ENCODE results near the gene LEF1.
"Not testable (repeated sequence)": the region's sequence is repeated elsewhere in the genome, so short reads cannot be mapped to it uniquely, and the experiment has no call there.

The LEF1 gene

DNA sequence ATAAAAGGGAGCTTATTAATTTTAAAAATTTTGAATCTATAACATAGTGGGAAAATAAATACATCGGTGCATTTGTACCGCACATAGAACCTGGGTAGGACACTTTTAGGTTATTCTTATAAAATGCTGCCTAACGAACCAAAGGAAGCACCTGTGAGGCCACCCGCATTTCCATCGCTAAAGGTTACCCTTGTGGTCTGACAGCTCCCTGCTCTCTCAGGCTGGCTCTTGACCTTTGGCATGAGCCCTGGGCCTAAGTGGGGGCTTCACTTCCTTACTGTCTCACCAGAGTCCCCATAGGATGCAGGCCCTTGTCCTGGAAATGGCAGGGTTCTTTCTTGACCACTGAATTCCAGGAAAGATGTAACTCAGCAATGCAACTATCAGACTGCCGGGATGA, 133.0 kb downstream of the LEF1 start:
- no peak for DNase-seq (ENCODE audit: low read depth in 2 of 3, low spot score in 1 of 3)

DNA sequence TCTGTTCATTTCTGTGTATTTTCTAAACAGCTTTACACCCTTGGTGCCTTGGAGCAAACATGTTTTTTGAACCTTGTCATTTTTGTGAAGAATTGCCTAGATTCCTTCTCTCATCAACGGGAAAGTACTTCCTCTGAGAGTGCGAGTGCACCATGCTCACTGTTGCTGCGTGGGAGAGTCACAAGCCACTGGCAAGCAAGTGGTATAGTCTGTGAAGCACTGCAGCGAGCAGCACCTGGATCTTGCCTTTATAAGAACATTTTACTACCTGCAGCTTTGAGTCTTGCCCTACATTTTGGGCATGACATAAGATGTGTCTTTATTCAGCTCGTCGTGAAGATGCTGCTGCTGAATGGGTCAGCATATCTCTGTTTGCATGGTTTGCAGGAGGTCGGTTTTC, 134.2 kb downstream of the LEF1 start:
- no peak for DNase-seq (ENCODE audit: low read depth in 2 of 3, low spot score in 1 of 3)

DNA sequence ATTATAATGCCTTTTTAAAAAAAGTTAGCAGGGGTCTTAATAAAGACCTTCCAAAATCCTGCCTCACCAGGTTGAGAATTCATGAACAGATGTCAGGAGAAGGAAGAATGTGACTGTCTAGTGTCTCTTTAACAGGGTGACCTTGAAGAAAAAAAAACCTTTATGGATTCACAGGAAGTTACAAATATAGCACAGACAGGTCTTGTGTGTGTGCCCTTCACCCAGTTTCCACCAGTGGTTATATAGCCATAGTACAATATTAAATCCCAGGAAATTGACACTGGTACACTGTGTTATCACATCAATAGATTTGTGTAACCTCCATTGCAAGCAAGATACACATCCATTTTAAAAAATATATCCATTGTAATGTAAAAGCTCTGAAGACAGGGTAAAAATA, 135.4 kb downstream of the LEF1 start:
- no peak for DNase-seq (ENCODE audit: low read depth in 2 of 3, low spot score in 1 of 3)

DNA sequence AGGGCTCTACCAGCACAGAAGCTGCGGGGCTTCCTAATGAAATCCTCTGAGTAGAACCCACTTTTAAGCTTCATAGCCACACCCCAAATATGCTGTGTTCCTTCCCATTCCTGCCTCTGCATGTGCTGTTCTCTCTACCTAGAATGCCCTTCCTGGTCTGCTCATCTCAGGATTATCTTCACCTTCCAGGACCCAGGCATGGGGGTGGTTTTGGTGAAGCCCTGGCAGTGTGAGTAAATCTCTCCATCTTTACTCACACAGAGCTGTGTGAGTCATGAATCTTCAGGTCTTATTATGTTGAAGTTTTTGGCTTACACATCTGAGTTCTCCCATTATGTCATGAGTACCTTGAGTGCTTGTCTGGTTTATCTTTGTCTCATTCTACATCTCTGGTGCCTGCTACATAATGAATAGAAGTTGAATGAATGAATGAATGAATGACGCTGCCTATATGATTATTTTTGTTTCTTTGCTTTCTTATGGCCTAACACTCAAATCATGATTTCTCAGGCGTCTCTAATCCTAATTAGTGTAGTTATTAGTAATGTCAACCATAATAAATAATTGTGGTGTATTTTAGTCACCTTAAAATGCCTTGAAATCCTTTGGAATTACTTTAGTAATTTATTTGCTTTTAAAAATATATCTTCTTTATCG, 137.2 kb downstream of the LEF1 start:
- peak in 2 of 3 donors; percentile 32 to 51 for DNase-seq (ENCODE audit: low read depth in 2 of 3, low spot score in 1 of 3)

DNA sequence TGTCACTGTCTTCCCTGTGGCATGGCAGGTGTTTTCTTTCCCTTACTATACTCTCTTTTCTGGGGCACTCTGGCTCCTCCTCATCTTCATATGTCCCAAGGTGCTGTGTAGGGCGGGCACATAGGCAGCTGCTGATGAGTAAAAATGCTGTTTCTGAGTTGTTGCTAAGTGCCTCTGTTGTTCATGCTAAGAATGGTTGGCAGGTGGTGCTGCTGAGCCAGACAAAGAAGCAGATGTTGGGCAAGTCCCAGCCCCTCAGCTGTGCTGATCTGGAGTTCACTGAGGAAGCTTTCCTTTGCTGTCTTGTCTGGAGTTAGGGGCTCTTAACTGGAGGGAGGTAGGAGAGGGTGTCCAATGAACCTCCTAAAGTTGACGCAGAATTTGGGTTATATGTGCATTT, 138.4 kb downstream of the LEF1 start:
- peak; percentile 40 to 57 (median 44) for DNase-seq (ENCODE audit: low read depth in 2 of 3, low spot score in 1 of 3)

DNA sequence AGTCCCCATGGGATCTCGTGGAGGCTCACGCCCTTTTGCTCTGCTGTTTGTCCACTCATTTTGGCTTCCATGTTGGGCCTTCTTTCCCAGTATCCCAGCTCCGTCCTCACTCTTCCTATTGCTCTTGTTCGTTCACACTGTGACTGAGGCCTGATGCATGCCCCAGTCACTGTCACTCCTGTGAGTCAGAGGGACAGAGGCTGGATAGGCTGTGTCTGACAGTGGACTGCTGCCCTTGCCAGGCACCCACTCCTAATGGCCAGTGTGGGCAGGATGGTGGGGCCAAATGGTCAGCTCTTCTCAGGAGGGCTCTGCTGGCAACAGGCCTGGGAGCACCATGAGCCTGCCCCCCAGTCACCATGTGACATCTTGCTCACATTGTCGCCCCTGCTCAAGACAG, 139.0 kb downstream of the LEF1 start:
- DNase-seq (ENCODE audit: low read depth in 2 of 3, low spot score in 1 of 3), result no peak

DNA sequence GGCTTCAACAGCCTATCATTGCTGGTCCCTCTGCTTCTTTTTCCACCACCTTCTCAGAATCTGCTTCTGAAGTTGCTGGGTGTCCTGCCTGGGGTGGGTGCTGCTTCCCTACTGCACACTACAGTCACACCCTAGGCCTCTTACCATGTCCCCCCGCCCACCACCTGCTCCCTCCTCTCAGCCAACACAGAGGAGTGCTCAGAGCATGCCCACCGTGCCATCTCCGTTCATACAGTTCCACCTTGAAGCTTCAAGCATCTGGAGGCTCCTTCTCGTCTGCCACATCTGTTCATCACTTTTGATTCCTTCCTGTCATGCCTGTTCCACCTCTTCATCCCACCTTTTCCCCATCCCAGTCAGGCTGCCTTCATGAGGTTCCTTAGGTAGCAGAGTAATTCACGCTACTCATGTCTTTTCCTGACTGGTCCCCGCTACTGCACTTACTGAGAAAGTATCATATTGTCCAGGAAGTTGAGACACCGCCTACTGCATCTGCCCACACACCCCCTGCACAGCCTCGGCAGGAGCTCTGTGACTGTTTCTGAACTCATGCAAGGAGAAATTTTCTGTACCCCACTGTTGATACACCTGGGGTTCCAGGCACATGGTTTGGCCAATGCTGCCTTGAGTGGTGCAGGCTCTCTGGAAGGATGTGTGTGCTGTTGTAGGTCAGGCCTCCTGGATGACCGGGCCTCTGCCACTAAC, 139.6 kb downstream of the LEF1 start:
- DNase-seq (ENCODE audit: low read depth in 2 of 3, low spot score in 1 of 3), result no peak

DNA sequence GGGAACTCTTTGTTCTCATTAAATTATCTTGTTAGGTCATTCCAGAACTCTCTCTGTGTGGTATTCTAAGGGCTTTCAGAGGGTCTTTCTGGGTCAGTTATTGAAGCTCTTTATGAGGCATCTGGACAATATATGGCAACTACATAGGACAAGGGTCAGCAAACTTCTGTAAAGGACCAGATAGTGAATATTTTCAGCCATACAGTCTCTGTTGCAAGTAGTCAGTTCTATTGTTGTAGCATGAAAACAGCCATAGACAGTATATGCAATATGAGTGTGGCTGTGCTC, 143.9 kb downstream of the LEF1 start:
- DNase-seq (ENCODE audit: low read depth in 2 of 3, low spot score in 1 of 3), result no peak

DNA sequence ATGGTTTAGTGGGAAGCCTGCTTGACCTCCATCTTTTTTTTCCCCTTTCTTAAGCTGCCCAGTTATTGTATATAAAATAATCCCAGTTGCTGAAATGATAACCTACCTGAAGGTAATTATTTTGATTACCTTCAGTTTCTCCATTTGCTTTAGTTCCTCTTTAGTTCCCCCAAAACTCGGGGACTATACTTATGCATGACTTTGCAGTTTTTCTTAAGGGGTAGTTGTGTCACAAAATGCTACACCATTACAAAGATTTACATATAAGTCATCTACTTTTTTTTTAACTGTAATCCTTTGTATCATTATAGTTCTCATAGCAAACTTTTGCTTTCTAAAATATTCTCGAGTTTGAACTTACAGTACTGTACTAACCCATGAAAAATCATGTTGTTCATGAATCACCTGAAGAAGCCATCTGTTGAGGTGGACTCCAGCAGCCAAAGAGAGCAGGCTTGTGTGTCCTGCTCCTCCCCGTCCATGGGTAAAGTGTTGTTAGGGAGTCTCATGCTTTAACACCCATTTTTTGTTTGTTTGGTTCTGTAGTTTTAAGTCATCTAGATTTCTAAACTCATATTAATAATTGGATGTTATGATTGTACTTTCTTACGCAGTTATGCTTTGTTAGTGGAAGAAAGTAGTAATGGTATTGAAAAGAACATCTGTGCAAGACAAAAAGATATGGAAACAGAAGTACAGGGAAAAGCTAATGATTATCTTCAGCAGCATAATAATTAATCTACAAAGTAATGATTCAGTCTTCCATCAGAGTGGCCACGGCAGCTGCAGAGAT, 144.5 kb downstream of the LEF1 start:
- DNase-seq (ENCODE audit: low read depth in 2 of 3, low spot score in 1 of 3), result no peak

DNA sequence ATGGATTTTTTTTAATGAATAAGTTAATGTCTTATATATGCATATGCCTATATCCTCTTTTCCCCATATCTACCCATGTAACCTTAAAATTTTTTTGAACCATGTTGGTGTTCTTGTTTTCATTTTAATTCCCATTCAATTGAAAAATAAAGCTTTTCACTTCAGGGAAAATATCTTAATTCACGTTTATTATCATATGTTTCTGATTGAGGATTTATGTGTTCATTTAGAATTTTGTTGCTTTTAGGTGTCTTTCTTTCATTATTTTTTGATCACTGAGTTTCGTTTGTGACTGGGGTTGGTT, 149.9 kb downstream of the LEF1 start:
- no peak for DNase-seq (ENCODE audit: low read depth in 2 of 3, low spot score in 1 of 3)

DNA sequence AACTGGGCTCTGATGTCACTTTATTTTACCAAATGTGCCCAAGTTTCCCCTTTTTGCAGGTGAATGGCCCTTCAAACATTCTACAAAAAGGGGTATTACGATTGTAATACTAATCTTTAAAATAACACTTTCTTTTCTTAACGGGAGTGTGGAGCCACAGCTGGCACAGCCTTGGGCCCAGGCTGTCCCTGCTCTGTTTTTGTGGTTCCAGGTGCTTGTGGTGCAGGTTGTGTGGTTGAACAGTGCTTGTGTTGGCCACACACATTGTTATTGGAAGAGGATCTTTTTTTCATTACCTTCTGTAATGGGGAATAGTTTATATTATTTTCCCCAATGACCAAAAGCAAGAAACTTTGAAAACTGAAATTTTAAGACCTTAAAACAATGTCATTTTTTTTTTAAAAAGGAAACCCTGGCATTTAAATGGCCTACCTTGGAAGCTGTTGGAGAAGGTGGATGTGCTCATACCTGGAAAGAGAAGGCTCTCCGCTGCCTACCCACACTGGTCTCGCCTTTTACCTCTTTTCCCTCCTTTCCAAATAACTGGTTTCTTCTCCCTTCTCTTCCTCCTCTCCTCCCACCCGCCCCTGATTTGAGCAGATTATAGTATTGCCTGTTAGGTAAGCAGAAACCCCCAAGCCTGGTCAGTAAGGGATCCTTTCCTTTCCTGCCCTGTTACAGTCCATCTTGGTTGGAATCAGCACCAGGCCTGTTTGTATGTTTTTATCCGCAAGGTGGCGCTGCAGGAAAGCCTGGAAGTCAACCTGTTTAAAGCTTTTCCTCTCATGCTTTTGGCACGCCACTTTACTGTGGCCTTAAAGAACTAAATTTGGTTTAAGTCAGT, 150.5 kb downstream of the LEF1 start:
- peak; percentile 69 to 92 (median 76) for DNase-seq (ENCODE audit: low read depth in 2 of 3, low spot score in 1 of 3)

DNA sequence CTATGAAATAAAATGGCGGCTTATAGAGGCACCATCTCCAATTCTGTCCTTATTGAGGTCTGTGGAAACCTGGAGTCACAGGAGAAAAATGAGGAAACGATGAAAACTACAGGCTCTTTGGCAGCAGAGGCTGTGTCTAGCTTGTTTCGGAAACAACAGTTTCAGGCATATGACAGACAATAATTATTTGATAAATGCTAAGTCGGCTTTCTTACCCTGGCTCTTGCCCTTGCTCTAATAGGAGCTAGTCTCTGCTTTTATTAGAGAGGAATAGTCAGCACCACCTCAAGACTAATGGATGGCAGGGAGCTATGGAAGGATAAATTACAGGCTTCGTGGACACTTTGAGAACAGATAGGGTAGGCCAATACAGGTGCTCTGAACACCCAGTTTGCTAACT, 154.8 kb downstream of the LEF1 start:
- no peak for DNase-seq (ENCODE audit: low read depth in 2 of 3, low spot score in 1 of 3)

DNA sequence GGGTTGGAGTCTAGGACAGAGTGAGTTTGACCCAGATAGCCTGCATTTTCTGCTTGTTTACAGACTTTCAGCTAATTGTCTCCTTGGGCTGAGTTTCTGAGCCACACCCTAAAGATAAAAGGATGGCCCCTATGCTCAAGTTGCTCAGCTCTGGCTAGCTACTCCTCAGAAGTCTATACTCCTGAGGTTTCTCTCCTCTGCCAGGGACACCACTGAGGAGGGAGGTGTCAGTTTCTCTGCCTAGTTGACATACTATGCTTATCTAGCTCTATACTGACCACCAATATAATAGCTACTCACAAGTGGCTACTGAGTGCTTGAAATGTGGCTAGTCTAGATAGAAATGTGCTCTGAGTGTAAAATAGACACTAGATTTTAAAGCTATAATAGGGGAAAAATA, 155.4 kb downstream of the LEF1 start:
- no peak for DNase-seq (ENCODE audit: low read depth in 2 of 3, low spot score in 1 of 3)

DNA sequence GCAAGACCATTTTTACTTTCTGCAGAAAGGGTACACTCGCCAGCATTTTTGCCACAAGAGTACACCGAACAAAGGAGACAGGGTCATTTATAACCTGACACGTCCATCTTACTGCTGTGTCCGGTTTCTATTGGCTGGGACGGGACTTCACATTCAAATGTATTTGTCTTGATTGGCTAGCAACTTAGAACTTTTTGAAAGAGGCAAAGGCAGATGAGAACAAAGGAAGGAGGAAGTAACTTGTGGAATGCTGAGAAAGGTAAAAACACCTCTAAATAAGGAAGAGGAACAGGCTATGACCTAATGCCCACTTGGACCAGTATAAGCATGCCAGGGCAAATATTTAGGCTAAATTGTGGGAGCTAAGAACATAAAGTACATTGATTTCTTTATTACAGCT, 156.3 kb downstream of the LEF1 start:
- not testable (repeated sequence) for DNase-seq (ENCODE audit: low read depth in 2 of 3, low spot score in 1 of 3)

DNA sequence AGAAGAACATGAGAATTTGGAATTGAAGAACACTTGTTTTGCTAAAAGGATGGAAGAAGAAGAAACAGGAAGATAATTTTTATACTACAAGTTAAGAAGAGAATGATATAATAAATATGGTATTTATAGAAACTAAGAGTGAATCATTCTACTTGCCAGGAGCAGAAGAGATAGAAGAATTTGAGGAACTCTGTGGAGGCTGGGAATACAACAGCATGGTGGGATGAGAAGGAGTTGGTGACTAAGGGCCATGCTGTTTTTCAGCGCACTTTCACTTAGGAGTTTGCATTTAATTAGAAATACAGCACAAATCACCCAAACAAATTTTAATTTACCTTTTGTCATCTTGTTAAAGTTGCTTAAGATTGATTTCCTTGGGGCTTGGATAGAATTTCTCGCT, 158.6 kb downstream of the LEF1 start:
- no peak for DNase-seq (ENCODE audit: low read depth in 2 of 3, low spot score in 1 of 3)

DNA sequence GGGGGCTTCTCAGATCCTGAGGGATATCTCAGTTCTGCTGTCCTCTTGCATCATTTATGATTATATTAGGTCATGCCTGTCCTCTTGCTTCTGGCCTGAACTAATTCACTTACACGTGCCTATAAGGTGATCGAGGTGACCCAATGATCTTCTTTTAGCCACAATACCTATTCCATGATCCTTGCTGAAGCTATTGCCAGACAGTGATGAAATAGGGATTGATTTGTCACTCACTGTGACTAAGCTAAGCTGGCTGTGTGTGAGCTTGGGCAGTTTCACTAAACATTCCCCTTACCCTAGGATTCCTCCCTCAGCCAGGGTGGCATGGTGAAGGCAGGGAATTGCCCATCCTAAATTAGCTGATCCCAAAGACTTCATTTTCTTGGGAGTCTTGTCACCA, 160.0 kb downstream of the LEF1 start:
- DNase-seq (ENCODE audit: low read depth in 2 of 3, low spot score in 1 of 3), result no peak

DNA sequence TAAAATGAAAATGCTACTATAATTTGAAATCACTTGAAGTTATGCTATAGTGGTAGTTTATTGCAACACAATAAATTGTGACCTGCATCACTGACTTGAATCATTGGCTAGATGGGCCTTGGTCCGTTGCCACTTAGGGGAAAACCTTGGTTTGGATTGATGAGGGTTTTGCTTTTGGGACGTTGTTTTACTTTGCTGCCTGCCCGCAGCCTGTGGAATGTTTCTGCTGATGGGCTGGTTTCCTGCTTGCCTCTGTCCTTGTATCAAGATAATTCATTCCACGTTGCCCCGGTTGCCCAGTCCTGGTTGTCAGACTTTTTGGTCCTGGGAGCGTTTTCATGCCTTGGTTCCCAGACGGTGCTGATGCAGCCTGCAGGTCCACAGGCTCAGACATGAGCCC, 160.7 kb downstream of the LEF1 start:
- DNase-seq (ENCODE audit: low read depth in 2 of 3, low spot score in 1 of 3), result no peak

DNA sequence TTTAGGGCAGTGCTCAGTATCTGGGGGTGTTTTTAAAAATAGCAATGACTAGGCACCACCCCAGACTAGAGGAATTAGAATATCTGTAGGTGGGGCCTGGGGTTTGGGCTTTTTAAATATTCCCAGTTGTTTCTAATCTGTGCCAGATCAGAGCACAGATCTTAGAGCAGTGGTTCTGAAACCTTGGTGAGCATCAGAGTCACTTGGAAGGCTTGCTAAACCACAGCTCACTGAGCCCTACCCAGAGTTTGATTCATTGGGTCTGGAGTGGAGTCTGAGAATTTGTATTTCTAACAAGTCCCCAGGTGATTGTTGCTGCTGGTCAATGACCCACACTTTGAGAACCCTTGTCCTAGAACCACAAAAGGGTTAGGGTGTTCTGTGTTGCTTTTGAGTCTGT, 162.4 kb downstream of the LEF1 start:
- DNase-seq (ENCODE audit: low read depth in 2 of 3, low spot score in 1 of 3), result no peak

DNA sequence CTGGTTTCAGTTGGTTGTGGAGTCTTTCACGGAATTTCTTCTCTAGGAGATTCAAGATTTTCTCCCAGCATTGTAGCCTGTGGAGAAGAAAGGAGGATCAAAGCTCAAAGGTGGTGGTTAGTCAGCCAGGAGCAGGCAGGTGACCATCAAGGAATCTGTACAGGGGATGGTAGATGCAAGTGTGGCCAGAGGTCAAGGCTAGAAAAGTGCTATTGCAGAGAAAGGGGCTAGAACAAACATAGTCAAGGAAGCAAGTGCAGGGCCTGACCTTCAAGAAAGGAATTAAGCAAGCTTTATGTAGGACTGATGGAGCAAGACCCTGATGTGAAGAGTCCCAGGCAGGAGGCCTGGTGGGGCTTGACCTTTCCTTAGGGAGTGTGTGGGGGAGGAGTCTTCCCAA, 162.9 kb downstream of the LEF1 start:
- DNase-seq (ENCODE audit: low read depth in 2 of 3, low spot score in 1 of 3), result no peak

DNA sequence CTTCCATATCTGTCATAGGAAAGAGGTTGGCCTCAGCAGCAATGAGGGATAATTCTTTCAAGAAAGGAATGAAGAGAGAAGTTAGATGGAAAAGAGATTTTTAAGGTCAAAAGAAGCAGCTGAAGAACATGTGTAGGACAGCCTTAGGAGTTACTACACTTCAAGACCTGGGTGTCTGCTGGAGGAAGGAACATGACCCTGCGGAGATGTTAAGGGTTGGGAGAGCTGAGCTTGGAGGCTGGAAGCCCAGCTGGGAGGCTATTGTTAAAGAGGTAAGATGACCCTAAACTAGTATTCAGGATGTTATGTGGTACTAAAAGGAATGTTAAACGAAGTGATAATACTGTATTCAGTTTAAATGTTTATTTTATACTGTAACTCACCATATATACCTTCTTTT, 164.1 kb downstream of the LEF1 start:
- DNase-seq (ENCODE audit: low read depth in 2 of 3, low spot score in 1 of 3), result no peak

DNA sequence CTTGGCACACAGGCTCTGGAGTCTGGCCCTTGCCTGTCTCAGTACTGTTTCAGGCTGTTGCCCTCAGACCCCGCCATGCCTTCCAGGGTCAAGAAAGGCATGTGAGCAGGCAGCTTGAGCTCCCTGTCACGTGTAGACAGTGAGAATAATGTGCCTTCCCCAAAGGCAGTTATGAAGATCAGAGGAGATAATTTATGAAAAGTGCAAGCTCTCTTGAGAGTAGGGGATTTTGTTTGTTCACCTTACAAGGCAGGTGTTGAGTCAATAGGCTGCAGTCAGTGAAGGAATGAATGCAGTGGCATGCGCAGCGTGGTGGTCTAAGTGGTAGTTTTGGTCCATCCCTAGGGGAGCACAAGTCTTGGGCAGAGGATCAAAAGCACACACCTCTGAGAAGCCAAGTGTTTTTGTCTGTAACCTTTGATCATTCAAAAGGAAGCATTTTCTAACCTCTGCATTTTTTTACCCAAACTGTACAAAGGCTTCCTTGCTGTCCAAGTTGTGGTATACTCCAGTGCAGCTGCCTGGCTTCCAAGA, 164.7 kb downstream of the LEF1 start:
- no peak for DNase-seq (ENCODE audit: low read depth in 2 of 3, low spot score in 1 of 3)
